HepG2 (cell line): Measurements from ENCODE around the gene IKZF4. TPM values are rescaled to one million over a fixed set of nuclear protein-coding genes. Genes with fewer than 3 reads are reported as not detected.
A peak's percentile ranks its signal among the peaks of the same experiment; 100 is the strongest.

Experiments used
- ADNP ChIP-seq: sonication (generic); formaldehyde crosslinking; IDR thresholded peaks from 2 replicates; pipeline ENCODE4 v1.4.0; 2020; ENCODE audit warnings: missing genetic modification reagents
- CREM ChIP-seq, 2 experiments: sonication (generic) in 1 of 2; formaldehyde crosslinking in 1 of 2; IDR thresholded peaks; 2 replicates each; pipeline versions ENCODE4 v1.4.0 to v1.6.1; 2016 to 2020; ENCODE audit warnings: antibody characterized with exemption in 1 of 2, mild to moderate bottlenecking in 1 of 2, missing genetic modification reagents in 1 of 2
- ELF3 ChIP-seq: IDR thresholded peaks from 2 replicates; pipeline ENCODE4 v1.6.1; 2016; ENCODE audit warnings: missing genetic modification reagents, missing compliant biosample characterization
- FUBP1 ChIP-seq: sonication (generic); formaldehyde crosslinking; IDR thresholded peaks from 2 replicates; pipeline ENCODE4 v1.5.1; 2020; ENCODE audit warnings: missing genetic modification reagents, mild to moderate bottlenecking, borderline replicate concordance
- HMG20A ChIP-seq: IDR thresholded peaks from 2 replicates; pipeline ENCODE4 v1.6.1; 2016; ENCODE audit warnings: borderline replicate concordance
- IKZF1 ChIP-seq: fragments of 450-650 bp; IDR thresholded peaks from 2 replicates; pipeline ENCODE4 v1.7.1; 2016
- KMT2B ChIP-seq: IDR thresholded peaks from 2 replicates; pipeline ENCODE4 v1.6.1; 2016; ENCODE audit warnings: missing genetic modification reagents, missing compliant biosample characterization
- MAFG ChIP-seq: sonication (generic); formaldehyde crosslinking; IDR thresholded peaks from 2 replicates; pipeline ENCODE4 v1.5.1; 2020; ENCODE audit warnings: mild to moderate bottlenecking, missing genetic modification reagents
- PHF8 ChIP-seq: sonication (generic); formaldehyde crosslinking; IDR thresholded peaks from 2 replicates; pipeline ENCODE4 v1.5.0; 2020; ENCODE audit warnings: missing genetic modification reagents
- PPARG ChIP-seq: conservative IDR thresholded peaks from 2 replicates; pipeline ENCODE4 v1.6.1; 2016; ENCODE audit warnings: missing biosample characterization, missing genetic modification reagents
- RFX5 ChIP-seq: IDR thresholded peaks from 2 replicates; pipeline ENCODE4 v1.6.1; 2011; ENCODE audit warnings: low read depth, low read length, improper control_type of control experiment
- SOX13 ChIP-seq, 3 experiments: fragments of 450-650 bp in 1 of 3; sonication (generic) in 1 of 3; formaldehyde crosslinking in 1 of 3; IDR thresholded peaks in 2 of 3; conservative IDR thresholded peaks in 1 of 3; 2 replicates each; pipeline versions ENCODE4 v1.5.0 to v1.6.1; 2016 to 2020; ENCODE audit warnings: antibody characterized with exemption in 1 of 3, mild to moderate bottlenecking in 1 of 3, missing compliant biosample characterization in 1 of 3, missing genetic modification reagents in 1 of 3, moderate library complexity in 1 of 3
- SP5 ChIP-seq: IDR thresholded peaks from 2 replicates; pipeline ENCODE4 v1.6.1; 2016; ENCODE audit warnings: low read depth, borderline replicate concordance
- TBX2 ChIP-seq: sonication (generic); formaldehyde crosslinking; IDR thresholded peaks from 2 replicates; pipeline ENCODE4 v1.5.0; 2020; ENCODE audit warnings: missing genetic modification reagents, mild to moderate bottlenecking, borderline replicate concordance
- ZMYM3 ChIP-seq: sonication (generic); formaldehyde crosslinking; IDR thresholded peaks from 2 replicates; pipeline ENCODE4 v1.5.1; 2020; ENCODE audit warnings: mild to moderate bottlenecking, missing genetic modification reagents
- ZNF124 ChIP-seq: sonication (generic); formaldehyde crosslinking; IDR thresholded peaks from 2 replicates; pipeline ENCODE4 v1.4.0; 2020; ENCODE audit warnings: missing genetic modification reagents
- ZNF180 ChIP-seq: sonication (generic); formaldehyde crosslinking; IDR thresholded peaks from 2 replicates; pipeline ENCODE4 v1.4.0; 2020; ENCODE audit warnings: low read depth, missing genetic modification reagents, borderline replicate concordance
- ZNF317 ChIP-seq: sonication (generic); formaldehyde crosslinking; IDR thresholded peaks from 2 replicates; pipeline ENCODE4 v1.5.0; 2020; ENCODE audit warnings: mild to moderate bottlenecking, missing genetic modification reagents
- ZNF430 ChIP-seq: sonication (generic); formaldehyde crosslinking; IDR thresholded peaks from 2 replicates; pipeline ENCODE4 v1.9.0; 2021; ENCODE audit warnings: mild to moderate bottlenecking, missing genetic modification reagents
- ZNF563 ChIP-seq: sonication (generic); formaldehyde crosslinking; IDR thresholded peaks from 2 replicates; pipeline ENCODE4 v1.8.0; 2022; ENCODE audit warnings: mild to moderate bottlenecking, moderate library complexity, missing genetic modification reagents
- ZNF772 ChIP-seq: sonication (generic); formaldehyde crosslinking; IDR thresholded peaks from 2 replicates; pipeline ENCODE4 v1.5.0; 2020; ENCODE audit warnings: mild to moderate bottlenecking, missing genetic modification reagents
- ZSCAN9 ChIP-seq: IDR thresholded peaks from 2 replicates; pipeline ENCODE4 v1.6.1; 2016; ENCODE audit warnings: borderline replicate concordance
- polyA plus RNA-seq, 8 experiments: library from polyadenylated mRNA; depleted of rRNA in 3 of 8; stranded (reverse) in 7 of 8; unstranded in 1 of 8; fragments of >200 nt; fragmentation: Illumina TruSeq in 4 of 8; extraction: Trizol in 4 of 8; gene quantifications; 2 replicates each; pipeline versions ENCODE4 v1.2.1 to v1.2.3, GENCODE V29; 2011 to 2016; ENCODE audit warnings: low read depth in 4 of 8, missing spikeins in 1 of 8, mixed read lengths in 1 of 8; ENCODE audit not compliant: insufficient read depth in 1 of 8
- total RNA-seq, 5 experiments: library from RNA; depleted of rRNA; stranded (reverse); fragments of >200 nt; fragmentation: Illumina TruSeq; extraction: Trizol; gene quantifications; 2 replicates each; pipeline ENCODE4 v1.2.3, GENCODE V29; 2016; ENCODE audit warnings: low read depth in 1 of 5
- TF ChIP-seq, protein P1 (sequence below): sonication (generic); formaldehyde crosslinking; IDR thresholded peaks from 2 replicates; pipeline ENCODE4 v1.5.0; 2020; ENCODE audit warnings: mild to moderate bottlenecking, missing genetic modification reagents
- TF ChIP-seq, protein P2 (sequence below): sonication (generic); formaldehyde crosslinking; IDR thresholded peaks from 2 replicates; pipeline ENCODE4 v1.5.0; 2020; ENCODE audit warnings: mild to moderate bottlenecking, missing genetic modification reagents

The IKZF4 gene
- total and polyA plus RNA-seq, 2 of the 13 experiments (the other 11 are each of a cell fraction or from before 2014, with no cell fraction given), result 0.58 to 2.2 TPM

DNA sequence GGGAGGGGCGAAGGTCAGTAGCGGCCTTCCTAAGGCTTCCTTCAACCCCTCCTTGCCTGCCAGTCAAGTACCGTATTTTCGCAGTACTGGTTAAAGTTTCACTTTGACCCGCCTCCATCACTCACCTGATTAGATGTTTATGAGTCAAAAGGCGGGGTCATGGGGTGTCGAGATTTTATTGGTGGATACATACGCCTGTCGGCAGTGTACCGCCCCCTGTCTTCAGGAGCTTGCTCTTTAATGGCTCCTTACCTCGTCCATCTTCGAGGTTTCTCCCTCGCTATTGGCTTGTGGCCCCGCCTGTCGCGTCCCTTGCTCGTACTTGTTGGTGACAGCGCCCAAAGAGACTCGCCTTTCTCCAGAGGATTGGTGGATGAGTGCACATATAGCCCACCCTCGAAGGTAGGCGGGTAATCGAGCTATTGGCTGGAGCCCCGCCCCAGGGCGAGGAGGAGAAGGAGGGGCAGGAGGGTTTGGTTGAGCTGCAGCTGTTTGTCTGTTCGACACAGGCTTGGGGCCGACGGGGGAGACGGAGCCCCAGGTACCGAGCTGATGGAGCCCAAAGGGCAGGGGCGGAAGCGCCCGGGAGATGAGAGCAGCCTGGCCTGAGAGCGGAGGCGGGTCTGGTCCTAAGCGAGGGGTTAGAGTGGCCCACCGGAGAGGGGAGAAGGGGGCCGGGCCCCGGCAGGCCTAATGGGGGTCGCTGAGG lies 47.1 kb upstream of the IKZF4 start, which contains the start of gene RAB5B (continued):
- TF ChIP-seq ZNF317 (CRISPR knock-in tag) (peak; percentile 62; the same call in 1 of the 2 replicates), ELF3 (CRISPR knock-in tag) (peak; percentile 40; the same call in 1 of the 2 replicates), KMT2B (CRISPR knock-in tag) (peak; percentile 80), ZSCAN9 (CRISPR knock-in tag) (0 out of 2 replicates have a peak, but pooled peaks have one; percentile 17), IKZF1 (no peak), TBX2 (CRISPR knock-in tag) (peak; percentile 25; the same call in 1 of the 2 replicates), PHF8 (CRISPR knock-in tag) (peak; percentile 97), ZNF563 (CRISPR knock-in tag) (peak; percentile 80; the same call in 1 of the 2 replicates), ZNF430 (CRISPR knock-in tag) (peak; percentile 54; the same call in 1 of the 2 replicates), RFX5 (peak; percentile 53; the same call in 1 of the 2 replicates), ADNP (CRISPR knock-in tag) (no peak), MAFG (no peak), SOX13 (IDR thresholded peaks at IDR 0.05) (peak; percentile 91), SOX13 (CRISPR knock-in tag; conservative IDR thresholded peaks at IDR 0.05 in 1 of 2, IDR thresholded peaks at IDR 0.05 in 1 of 2) (no peak), ZNF124 (no peak), PPARG (CRISPR knock-in tag) (peak; percentile 9; the same call in 1 of the 2 replicates), ZNF180 (CRISPR knock-in tag) (no peak), SP5 (CRISPR knock-in tag) (peak; percentile 70; the same call in 1 of the 2 replicates), FUBP1 (CRISPR knock-in tag) (no peak), HMG20A (CRISPR knock-in tag) (no peak), ZNF772 (no peak), ZMYM3 (CRISPR knock-in tag) (0 out of 2 replicates have a peak, but pooled peaks have one; percentile 41), CREM (IDR thresholded peaks at IDR 0.05) (peak; percentile 95), CREM (CRISPR knock-in tag; IDR thresholded peaks at IDR 0.05) (no peak)
- TF ChIP-seq, protein P1, sequence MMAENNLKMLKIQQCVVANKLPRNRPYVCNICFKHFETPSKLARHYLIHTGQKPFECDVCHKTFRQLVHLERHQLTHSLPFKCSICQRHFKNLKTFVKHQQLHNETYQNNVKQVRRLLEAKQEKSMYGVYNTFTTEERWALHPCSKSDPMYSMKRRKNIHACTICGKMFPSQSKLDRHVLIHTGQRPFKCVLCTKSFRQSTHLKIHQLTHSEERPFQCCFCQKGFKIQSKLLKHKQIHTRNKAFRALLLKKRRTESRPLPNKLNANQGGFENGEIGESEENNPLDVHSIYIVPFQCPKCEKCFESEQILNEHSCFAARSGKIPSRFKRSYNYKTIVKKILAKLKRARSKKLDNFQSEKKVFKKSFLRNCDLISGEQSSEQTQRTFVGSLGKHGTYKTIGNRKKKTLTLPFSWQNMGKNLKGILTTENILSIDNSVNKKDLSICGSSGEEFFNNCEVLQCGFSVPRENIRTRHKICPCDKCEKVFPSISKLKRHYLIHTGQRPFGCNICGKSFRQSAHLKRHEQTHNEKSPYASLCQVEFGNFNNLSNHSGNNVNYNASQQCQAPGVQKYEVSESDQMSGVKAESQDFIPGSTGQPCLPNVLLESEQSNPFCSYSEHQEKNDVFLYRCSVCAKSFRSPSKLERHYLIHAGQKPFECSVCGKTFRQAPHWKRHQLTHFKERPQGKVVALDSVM (CRISPR knock-in tag), result peak; percentile 48; the same call in 1 of the 2 replicates
- TF ChIP-seq, protein P2, sequence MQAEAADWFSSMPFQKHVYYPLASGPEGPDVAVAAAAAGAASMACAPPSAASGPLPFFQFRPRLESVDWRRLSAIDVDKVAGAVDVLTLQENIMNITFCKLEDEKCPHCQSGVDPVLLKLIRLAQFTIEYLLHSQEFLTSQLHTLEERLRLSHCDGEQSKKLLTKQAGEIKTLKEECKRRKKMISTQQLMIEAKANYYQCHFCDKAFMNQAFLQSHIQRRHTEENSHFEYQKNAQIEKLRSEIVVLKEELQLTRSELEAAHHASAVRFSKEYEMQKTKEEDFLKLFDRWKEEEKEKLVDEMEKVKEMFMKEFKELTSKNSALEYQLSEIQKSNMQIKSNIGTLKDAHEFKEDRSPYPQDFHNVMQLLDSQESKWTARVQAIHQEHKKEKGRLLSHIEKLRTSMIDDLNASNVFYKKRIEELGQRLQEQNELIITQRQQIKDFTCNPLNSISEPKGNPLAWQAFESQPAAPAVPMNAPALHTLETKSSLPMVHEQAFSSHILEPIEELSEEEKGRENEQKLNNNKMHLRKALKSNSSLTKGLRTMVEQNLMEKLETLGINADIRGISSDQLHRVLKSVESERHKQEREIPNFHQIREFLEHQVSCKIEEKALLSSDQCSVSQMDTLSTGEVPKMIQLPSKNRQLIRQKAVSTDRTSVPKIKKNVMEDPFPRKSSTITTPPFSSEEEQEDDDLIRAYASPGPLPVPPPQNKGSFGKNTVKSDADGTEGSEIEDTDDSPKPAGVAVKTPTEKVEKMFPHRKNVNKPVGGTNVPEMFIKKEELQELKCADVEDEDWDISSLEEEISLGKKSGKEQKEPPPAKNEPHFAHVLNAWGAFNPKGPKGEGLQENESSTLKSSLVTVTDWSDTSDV (CRISPR knock-in tag), result peak; percentile 75; the same call in 1 of the 2 replicates
